GM19099 (cell line): ENCODE results near the gene SLC39A7.

Source experiments
- POLR2A ChIP-seq: IDR thresholded peaks from 3 replicates; pipeline ENCODE4 v1.6.1; 2011; ENCODE audit warnings: low read depth; ENCODE audit not compliant: insufficient read length; ENCODE audit errors: extremely low read depth

Gene SLC39A7

DNA sequence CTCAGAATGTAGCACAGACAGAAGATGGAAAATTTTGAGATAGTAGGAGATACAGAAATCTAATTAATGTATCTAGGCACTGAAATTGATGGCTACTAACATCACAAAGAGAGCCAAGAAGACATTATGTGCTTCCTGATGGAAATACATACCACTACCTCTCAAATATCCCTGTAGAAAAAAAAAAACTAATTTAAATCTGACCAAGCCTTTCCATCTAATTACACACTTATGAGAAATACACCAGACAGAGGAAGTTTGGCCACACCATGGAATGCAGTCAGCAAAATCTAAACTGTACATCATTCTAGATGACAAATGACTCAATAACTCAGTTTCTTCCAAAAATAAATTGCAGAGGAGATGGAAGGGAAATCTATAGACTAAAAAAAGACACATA is 52.1 kb downstream of the SLC39A7 start:
- TF ChIP-seq POLR2A, result no peak
